Fibroblast of mammary gland (primary cell): Measurements from ENCODE around the gene LILRA5.
"Not testable (repeated sequence)": the region's sequence is repeated elsewhere in the genome, so short reads cannot be mapped to it uniquely, and the experiment has no call there.

Experiments used
- DNase-seq: peaks from one replicate; pipeline ENCODE4 v3.0.0-alpha.2; 2010; ENCODE audit warnings: low read depth
- H3K4me3 ChIP-seq: 2 replicates; pipeline ENCODE4 v1.5.1; 2011; ENCODE audit warnings: low read depth, mild to moderate bottlenecking, low read length, moderate library complexity; ENCODE audit not compliant: control insufficient read depth
- CTCF ChIP-seq: conservative IDR thresholded peaks from 2 replicates; pipeline ENCODE4 v1.5.1; 2011; ENCODE audit warnings: low read depth, low read length, inconsistent platforms; ENCODE audit not compliant: control insufficient read depth, insufficient read depth

The LILRA5 gene

GRCh38 chr19:54324071-54324470 is 11.1 kb upstream of the LILRA5 start:
- H3K4me3 ChIP-seq = no peak overlapping the region
- no peak for TF ChIP-seq CTCF
- DNase-seq = no peak

GRCh38 chr19:54322934-54323333 is 10.0 kb upstream of the LILRA5 start:
- DNase-seq = not testable (repeated sequence)

GRCh38 chr19:54322295-54322694 is 9.3 kb upstream of the LILRA5 start:
- not testable (repeated sequence) for DNase-seq, H3K4me3 ChIP-seq

More at GRCh38 chr19:54322934-54323333, 10.0 kb upstream of the LILRA5 start:
- H3K4me3 ChIP-seq = not testable (repeated sequence)

- TF ChIP-seq CTCF = no peak
- H3K4me3 ChIP-seq = no peak overlapping the region
- DNase-seq = no peak
Observed at GRCh38 chr19:54319892-54320670, 7.1 kb upstream of the LILRA5 start.

GRCh38 chr19:54319049-54319448 is 6.1 kb upstream of the LILRA5 start:
- no peak overlapping the region for H3K4me3 ChIP-seq
- no peak for TF ChIP-seq CTCF
- no peak for DNase-seq

GRCh38 chr19:54317965-54318240 is 4.9 kb upstream of the LILRA5 start:
- H3K4me3 ChIP-seq = no peak overlapping the region
- no peak for TF ChIP-seq CTCF
- DNase-seq = no peak

- no peak for TF ChIP-seq CTCF
- no peak overlapping the region for H3K4me3 ChIP-seq
Observed at GRCh38 chr19:54317108-54317964, 4.4 kb upstream of the LILRA5 start.

GRCh38 chr19:54316746-54317107 is 3.8 kb upstream of the LILRA5 start:
- no peak for TF ChIP-seq CTCF
- H3K4me3 ChIP-seq = no peak overlapping the region
- no peak for DNase-seq

More at GRCh38 chr19:54317108-54317964, 4.4 kb upstream of the LILRA5 start:
- DNase-seq = no peak
